ENCODE data around the gene EREG. TPM values are rescaled to one million over a fixed set of nuclear protein-coding genes. Genes with fewer than 3 reads are reported as not detected.

The EREG gene
- total and polyA plus RNA-seq, 9 of the 15 experiments (the other 6 are each of a cell fraction or from before 2014, with no cell fraction given): 0.97 to 7.3 (median 2.5) TPM

- TF ChIP-seq MAX (CRISPR knock-in tag; IDR thresholded peaks at IDR 0.05) (0 out of 2 replicates have a peak, but pooled peaks have one; percentile 31), SUPT5H (IDR thresholded peaks at IDR 0.05) (peak; percentile 37; the same call in 1 of the 2 replicates), CHD2 (IDR thresholded peaks at IDR 0.05; ENCODE audit: low read depth, low read length) (no peak), POLR2AphosphoS5 (IDR thresholded peaks at IDR 0.05; ENCODE audit: control insufficient read depth, insufficient read depth, low read depth, low read length) (peak; percentile 46), FOXA3 (CRISPR knock-in tag; conservative IDR thresholded peaks at IDR 0.05 in 1 of 2, IDR thresholded peaks at IDR 0.05 in 1 of 2) (peak in 1 of 2 experiments; percentile 21; a peak in 1 of 4 replicates), SRSF3 (IDR thresholded peaks at IDR 0.05; ENCODE audit: insufficient read depth, low read length) (0 out of 2 replicates have a peak, but pooled peaks have one; percentile 37), HNRNPLL (IDR thresholded peaks at IDR 0.05; ENCODE audit: low read depth, low read length, poor library complexity, severe bottlenecking) (peak; percentile 55), CTBP1 (IDR thresholded peaks at IDR 0.05; ENCODE audit: borderline replicate concordance) (peak; percentile 83), TBP (optimal IDR thresholded peaks at IDR 0.05; ENCODE audit: low read depth, low read length) (peak; percentile 92), DPF2 (IDR thresholded peaks at IDR 0.05) (no peak), SMAD1 (IDR thresholded peaks at IDR 0.05; ENCODE audit: low read depth, low read length, partially characterized antibody) (peak; percentile 25), POLR2A (conservative IDR thresholded peaks at IDR 0.05) (peak; percentile 65)
These were observed at the start of gene EREG (continued) for GRCh38 chr4:74364652-74365491.

Data from K562 (cell line).